ENCODE data around the gene CD300LB.

DNA sequence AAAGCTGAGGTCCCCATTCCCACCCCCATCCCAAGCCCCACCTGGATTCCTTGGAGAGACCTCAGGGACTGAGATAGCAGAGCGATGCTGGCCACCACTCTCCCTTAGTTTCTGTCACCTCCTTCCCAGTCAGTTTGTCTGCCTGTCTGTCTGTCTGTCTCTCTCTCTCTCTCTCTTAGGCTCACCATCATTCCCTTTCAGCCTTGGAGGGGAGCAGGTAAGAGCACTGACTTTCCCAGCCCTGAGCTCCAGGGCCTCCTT is 5.9 kb downstream of the CD300LB start:
- TF ChIP-seq, protein P1, sequence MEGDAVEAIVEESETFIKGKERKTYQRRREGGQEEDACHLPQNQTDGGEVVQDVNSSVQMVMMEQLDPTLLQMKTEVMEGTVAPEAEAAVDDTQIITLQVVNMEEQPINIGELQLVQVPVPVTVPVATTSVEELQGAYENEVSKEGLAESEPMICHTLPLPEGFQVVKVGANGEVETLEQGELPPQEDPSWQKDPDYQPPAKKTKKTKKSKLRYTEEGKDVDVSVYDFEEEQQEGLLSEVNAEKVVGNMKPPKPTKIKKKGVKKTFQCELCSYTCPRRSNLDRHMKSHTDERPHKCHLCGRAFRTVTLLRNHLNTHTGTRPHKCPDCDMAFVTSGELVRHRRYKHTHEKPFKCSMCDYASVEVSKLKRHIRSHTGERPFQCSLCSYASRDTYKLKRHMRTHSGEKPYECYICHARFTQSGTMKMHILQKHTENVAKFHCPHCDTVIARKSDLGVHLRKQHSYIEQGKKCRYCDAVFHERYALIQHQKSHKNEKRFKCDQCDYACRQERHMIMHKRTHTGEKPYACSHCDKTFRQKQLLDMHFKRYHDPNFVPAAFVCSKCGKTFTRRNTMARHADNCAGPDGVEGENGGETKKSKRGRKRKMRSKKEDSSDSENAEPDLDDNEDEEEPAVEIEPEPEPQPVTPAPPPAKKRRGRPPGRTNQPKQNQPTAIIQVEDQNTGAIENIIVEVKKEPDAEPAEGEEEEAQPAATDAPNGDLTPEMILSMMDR (IDR thresholded peaks at IDR 0.05): no peak
- no peak for TF ChIP-seq POLR2A (IDR thresholded peaks at IDR 0.05)
- no peak for TF ChIP-seq POLR2AphosphoS5 (IDR thresholded peaks at IDR 0.05)
- no peak for TF ChIP-seq EP300 (IDR thresholded peaks at IDR 0.05; ENCODE audit: low read depth)

All from transverse colon (tissue), 4 donors.